Activated CD4-positive, alpha-beta T cell treated with anti-CD3 and anti-CD28 coated beads, Interleukin-2, amount 50 U/mL, for 4 hours (primary cell): Measurements from ENCODE around the gene GIT1.
A peak's percentile ranks its signal among the peaks of the same experiment; 100 is the strongest.
"Not testable (repeated sequence)": the region's sequence is repeated elsewhere in the genome, so short reads cannot be mapped to it uniquely, and the experiment has no call there.

ENCODE experiments used
- DNase-seq, 2 experiments: peaks; one replicate each; pipeline ENCODE4 v3.0.0-alpha.2; 2020

GIT1 gene

DNA sequence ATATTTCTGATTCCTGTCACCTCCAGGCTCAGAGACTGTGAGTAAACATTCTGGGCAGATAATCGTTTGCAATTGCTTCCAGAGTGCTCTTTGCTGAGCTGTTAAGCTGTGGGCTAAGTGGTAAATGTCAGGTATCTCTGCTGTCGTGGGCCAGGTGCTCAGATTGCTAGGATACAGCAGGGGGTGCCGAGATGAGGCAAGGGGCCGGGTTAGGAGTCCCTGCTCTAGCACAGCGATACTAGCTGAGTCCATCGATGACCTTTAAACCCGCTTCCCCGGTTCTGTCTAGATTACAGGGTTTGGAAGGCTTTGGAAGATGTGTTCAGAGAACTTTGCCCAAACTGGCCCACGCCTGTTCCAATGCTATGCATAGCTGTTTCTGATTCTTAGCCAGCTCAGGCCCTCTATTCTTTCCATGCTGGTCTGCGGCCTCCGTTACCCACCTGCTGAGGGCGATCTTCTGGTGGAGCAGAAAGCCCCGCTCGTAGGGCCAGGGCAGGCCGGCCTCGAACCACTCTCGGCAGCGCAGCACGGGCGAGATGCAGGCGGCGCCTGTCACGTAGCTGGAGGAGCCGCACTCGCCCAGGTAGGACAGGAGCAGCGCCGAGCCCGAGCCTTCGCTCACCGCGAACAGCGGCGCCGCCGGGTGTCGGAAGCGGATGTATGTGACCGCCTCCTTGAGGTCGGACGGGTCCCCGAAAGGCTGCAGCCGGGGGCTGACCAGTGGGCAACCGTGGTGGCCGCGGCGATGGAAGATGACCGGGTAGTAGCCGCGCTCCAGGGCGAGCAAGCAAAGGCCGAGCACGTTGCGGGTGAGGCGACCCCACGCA, 23.6 kb downstream of the GIT1 start:
- peak; percentile 50 to 51 for DNase-seq

DNA sequence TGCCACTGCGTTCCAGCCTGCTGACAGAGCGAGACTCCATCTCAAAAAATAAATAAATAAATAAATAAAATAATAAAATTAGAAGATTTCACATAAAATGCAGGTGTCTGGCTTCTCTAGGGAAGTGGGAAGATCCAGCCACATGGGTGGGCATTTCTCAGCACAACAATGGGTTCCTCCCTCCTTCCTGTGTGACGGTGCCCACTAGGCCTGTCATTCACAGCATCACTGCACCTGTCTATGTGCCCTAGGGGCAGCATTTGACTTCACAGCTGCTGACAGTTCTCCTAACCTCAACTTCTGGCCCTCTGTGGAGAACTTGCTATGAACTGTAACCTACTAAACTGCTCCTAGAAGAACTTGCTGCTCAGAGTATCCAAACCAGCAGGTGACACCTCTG, 25.6 kb downstream of the GIT1 start:
- DNase-seq = no peak

DNA sequence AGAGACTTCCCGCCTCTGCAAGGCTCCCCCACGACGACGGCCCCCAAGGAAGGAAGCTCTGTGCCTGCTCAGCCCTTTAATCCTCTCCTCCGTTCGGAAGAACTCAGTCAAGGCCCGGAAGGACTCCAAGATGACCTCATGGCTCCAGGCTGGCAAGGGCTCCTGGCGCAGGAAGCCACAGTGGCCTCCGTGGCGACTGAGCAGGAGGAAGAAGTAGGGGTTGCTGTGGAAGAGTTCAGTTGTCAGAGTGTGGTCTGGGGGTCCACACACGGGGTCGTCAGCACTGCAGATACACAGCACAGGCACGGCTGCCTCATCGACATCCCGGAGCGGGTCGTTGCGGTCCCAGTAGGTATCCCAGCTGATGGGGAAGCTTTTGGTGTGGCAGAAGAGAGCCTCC, 26.8 kb downstream of the GIT1 start:
- DNase-seq = no peak

- DNase-seq = no peak
Measured at GRCh38 chr17:29561554-29562517, 27.6 kb downstream of the GIT1 start.

- DNase-seq = no peak
Measured at GRCh38 chr17:29560316-29560715, 29.1 kb downstream of the GIT1 start.

- no peak for DNase-seq
Measured at GRCh38 chr17:29559640-29560039, 29.8 kb downstream of the GIT1 start.

DNA sequence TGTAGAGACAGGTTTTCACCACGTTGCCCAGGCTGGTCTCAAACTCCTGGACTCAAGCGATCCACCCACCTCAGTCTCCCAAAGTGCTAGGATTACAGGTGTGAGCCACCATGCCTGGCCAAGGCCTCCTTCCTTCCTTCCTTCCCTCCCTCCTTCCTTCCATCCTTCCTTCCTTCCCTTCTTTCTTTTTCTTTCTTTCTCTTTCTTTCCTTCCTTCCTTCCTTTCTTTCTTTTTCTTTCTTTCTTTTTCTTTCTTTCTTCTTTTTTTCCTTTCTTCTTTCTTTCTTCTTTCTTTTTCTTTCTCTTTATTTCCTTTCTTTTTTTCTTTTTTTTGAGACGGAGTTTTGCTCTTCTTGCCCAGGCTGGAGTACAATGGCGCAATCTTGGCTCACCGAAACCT, 31.3 kb downstream of the GIT1 start:
- DNase-seq = not testable (repeated sequence)

DNA sequence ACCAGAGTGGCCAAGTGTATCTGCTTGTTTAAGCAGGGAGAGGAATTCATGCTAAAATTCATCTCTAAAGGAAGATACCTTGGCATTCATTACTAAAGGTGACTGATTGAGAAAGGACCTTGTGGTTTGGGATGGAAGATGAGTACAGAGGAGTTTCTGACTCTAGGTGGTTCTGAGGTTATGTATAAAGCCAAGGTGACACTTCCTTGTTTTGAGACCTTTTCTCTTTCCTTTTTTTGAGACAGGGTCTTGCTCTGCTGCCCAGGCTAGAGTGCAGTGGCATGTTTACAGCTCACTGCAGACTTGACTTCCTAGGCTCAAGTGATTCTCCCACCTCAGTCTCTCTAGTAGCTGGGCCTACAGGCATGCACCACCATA, 31.7 kb downstream of the GIT1 start:
- no peak for DNase-seq

DNA sequence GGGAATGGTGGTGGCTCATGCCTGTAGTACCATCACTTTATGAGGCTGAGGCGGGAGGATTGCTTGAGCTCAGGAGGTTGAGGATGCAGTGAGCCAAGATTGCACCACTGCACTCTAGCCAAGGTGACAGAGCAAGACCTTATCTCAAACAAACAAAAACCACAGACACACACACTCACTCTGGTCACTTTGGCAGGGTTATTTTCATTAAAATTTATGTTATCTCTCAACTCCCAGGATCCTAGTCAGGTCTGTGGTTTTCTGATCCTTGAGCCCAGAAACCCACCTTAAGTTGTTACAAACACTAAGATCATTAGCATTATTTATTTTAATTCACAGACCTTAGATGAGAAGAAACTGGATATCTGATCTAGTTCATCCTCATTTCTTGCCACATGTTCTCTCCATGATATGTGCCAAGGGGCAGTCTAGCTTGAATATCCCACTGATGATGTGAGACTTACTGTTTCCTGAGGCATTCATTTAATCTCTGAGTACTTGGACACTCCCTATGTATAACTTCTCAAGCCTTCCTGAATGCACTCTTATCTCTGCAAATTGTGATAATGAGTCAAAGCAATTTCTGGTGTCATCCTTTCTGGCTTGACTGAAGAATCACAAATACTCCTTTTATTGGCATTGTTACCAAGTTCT, 32.2 kb downstream of the GIT1 start:
- no peak for DNase-seq

DNA sequence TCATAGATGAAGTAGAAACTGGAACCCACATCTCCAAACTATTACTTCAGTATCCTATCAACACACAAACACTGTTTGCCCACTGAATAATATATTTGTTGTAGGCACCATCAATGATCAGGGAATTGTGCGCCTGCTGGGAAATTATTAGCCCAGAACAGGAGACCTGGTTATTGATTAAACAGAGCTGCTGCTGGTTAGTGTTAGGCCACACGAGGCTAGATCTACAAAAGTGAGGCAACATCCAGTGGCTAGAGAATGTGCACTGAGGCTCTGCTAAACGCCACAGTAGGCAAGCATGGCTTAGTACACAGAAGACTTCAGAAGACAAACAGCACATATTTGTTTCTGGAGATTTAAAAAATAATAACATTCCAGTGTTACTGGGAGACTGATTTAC, 33.6 kb downstream of the GIT1 start:
- DNase-seq = no peak

DNA sequence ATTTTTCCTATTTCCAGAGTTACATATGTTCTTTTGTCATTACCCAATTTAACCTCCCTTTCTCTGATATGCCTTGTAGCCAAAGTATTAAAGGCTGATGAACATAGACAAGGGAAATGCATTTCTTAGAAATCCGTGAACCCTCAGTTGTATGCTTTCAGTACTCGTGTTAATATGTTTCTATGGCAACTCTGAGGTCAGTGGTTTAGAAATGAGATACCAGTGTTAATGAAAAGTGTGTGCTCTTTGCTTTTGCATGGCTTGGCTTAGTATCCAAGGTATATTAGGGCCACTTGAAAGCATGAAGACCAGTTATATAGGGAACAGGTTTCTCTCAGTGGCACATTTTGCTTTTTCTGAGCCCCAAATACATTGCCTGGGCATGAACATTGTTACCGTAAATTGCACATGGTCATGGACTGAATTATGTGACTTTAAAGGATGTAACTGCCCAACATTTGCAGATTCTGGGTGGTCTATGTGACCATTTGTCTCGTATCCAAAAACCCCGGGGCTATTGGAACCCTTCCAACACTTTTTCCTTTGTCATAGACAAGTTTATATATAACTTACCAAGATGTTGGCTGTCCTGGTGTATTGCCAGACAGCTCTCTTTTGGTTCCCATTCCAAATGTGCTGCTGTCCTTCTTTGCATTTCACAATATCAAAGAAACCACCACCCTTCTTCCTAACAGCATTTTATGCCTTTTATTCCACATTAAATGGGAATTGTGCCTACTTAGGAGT, 40.1 kb downstream of the GIT1 start:
- no peak for DNase-seq

- DNase-seq = no peak
Measured at GRCh38 chr17:29546830-29547229, 42.6 kb downstream of the GIT1 start.

DNA sequence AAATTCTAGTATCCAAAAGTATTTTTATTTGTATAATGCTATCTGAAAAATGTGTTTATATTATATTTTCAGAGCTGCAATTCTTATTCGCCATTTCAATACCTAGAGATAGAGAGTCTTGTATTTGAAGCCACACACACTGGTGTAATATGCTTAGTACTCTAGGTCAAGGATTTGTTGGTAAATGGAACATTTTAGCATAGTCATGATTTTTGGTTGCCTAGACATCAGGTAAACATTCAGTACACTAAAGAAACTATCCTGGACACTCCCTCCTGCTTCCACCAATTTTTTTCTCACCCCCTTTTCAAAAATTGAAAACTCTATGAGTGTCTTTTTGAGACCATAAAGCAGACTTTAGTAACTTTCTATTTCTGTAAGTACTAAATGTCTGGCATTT, 43.4 kb downstream of the GIT1 start:
- DNase-seq = no peak

GRCh38 chr17:29544066-29544465, 45.4 kb downstream of the GIT1 start:
- no peak for DNase-seq

- no peak for DNase-seq
Measured at GRCh38 chr17:29533976-29534375, 55.5 kb downstream of the GIT1 start.

- DNase-seq = no peak
Measured at GRCh38 chr17:29526322-29526721, 63.1 kb downstream of the GIT1 start.

DNA sequence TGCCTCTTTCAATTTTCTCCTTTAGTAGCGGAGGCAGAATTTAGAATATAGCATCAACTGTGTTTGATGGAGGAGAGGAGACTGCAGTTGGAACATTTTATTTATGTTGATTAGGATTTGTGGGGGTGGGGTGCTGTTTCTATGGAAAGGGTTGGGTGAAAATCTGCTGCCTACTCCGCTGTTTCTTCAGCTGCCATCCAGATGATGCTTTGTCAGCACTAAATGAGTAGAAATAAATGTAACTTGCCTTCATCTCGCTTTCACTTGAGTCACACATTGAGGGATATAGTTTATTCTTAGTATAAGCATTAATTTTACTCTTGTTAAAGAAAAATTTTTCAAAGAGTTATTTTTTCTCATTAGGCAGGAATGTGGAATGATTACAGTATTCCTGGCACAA, 64.8 kb downstream of the GIT1 start:
- no peak for DNase-seq
